GM21367 (cell line): ENCODE measurements around the gene CSTB.

ENCODE experiments used
- ATAC-seq: cut with Tn5 transposase; IDR thresholded peaks from one replicate; pipeline ENCODE4 v1.9.1; 2021; ENCODE audit not compliant: unreplicated experiment

The CSTB gene

GRCh38 chr21:43793243-43793642 is 17.1 kb upstream of the CSTB start:
- no peak for ATAC-seq

- ATAC-seq, result no peak
Measured at GRCh38 chr21:43792406-43792805, 16.3 kb upstream of the CSTB start.

- no peak for ATAC-seq
Measured at GRCh38 chr21:43790010-43790524, 14.0 kb upstream of the CSTB start.

GRCh38 chr21:43789276-43790009 is 13.3 kb upstream of the CSTB start, which contains the start of gene RRP1:
TSS of gene RRP1 (plus strand) at chr21:43789577. CDS start at chr21:43789630, 53 bp downstream.
- ATAC-seq, result peak; percentile 70

DNA sequence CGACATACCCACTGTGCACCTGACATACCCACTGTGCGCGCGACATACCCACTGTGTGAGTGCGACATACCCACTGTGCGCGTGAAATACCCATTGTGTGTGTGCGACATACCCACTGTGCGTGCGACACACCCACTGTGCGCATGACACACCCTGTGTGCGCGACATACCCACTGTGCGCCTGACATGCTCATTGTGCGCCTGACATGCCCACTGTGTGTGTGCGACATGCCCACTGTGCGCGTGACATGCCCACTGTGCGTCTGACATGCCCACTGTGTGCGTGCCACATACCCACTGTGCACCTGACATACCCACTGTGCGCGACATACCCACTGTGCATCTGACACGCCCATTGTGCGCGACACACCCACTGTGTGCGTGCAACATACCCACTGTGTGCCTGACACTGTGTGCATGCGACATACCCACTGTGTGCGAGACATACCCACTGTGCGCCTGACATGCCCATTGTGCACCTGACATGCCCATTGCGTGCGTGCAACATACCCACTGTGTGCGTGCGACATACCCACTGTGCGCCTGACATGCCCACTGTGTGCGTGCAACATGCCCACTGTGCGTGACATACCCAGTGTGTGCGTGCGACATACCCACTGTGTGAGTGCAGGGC is 10.8 kb upstream of the CSTB start:
- no peak for ATAC-seq

DNA sequence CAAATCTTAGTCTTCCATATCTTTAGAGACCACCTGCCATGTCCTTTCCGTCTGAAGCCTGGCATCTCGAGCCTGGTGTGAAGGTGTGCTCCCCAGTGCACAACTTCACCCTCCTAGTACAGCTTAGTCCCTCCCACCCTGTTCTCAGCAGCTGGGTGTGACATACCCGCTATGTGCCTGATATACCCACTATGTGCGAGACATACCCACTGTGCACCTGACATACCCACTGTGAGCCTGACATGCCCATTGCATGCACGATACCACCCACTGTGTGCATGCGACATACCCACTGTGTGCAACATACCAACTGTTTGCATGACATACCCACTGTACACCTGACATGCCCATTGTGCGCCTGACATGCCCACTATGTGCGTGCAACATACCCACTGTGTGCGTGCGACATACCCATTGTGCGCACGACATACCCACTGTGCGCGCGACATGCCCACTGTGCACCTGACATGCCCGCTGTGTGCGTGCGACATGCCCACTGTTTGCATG is 10.2 kb upstream of the CSTB start:
- ATAC-seq, result no peak

- no peak for ATAC-seq
Measured at GRCh38 chr21:43785134-43785533, 9.0 kb upstream of the CSTB start.

DNA sequence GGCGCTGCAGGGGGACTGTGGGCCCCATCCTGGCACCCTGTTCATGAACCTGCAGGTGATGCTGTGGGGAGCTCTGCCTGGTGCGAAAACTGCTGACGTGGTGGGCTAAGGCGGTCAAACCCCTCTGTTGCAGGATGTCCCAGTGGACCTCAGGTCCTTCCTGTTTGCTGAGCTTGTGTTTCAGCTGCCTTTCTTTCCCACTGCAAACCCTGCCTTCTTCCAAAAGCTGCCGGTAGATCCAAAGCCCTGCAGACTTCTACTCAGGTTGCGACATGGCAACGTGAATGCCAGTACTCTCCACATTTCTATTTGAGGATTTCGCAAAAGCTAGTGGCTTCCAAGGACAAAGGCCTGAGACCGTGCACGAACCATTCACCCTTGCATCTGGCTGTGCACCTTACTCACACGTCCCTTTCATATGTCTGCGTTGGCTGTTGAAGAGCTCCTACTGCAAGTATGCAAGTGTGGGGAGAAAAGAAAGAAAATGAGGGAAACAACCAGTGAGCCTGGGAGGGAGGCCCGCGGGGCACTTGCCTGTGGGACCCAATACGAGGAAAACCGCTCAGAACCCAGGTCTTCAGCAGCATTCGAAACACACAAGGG is 7.1 kb upstream of the CSTB start:
- no peak for ATAC-seq

GRCh38 chr21:43782431-43783097 is 6.5 kb upstream of the CSTB start:
- ATAC-seq, result no peak

DNA sequence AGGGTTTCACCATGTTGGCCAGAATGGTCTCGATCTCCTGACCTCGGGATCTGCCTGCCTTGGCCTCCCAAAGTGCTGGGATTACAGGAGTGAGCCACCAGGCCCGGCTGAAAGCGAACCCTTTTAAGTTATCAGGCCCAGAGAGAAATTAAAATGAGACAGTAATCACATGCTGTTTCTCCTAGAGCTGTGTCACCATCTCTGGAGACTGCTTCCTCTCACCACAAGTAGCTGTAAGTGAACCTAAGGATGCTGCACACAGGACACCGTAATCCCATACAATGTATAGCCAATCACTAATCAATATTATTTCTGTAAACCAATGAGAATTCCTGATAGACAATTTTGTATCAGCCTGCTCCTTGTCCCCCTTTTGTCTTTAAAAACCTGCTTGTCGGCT is 5.7 kb upstream of the CSTB start:
- no peak for ATAC-seq

DNA sequence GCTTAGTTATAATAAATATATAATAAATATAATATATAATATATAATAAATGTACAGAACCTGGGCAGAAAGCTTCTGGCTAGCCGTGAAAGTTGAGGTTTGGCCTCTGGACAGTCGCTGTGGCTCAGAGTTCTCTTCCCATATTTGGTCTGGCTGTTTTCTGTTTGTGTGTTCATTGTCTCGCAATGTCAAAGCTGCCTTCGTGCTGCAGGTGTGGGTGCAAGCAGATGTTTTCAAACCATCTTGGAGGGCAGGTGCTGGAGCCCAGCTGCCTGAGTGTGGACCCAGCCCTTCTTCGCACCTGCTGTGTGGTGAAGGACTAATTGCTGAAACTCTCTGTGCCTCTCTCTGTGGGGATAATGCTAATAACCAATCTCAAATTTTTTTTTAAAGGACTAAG is 3.6 kb upstream of the CSTB start:
- ATAC-seq, result no peak

GRCh38 chr21:43778469-43779335 is 2.6 kb upstream of the CSTB start:
- no peak for ATAC-seq

- no peak for ATAC-seq
Measured at GRCh38 chr21:43777953-43778352, 1.8 kb upstream of the CSTB start.

GRCh38 chr21:43775190-43775589 is 918 bp downstream of the CSTB start:
- ATAC-seq, result no peak

- no peak for ATAC-seq
Measured at GRCh38 chr21:43774163-43774562, 1.9 kb downstream of the CSTB start.

GRCh38 chr21:43772425-43772821 is 3.7 kb downstream of the CSTB start:
- ATAC-seq, result no peak

DNA sequence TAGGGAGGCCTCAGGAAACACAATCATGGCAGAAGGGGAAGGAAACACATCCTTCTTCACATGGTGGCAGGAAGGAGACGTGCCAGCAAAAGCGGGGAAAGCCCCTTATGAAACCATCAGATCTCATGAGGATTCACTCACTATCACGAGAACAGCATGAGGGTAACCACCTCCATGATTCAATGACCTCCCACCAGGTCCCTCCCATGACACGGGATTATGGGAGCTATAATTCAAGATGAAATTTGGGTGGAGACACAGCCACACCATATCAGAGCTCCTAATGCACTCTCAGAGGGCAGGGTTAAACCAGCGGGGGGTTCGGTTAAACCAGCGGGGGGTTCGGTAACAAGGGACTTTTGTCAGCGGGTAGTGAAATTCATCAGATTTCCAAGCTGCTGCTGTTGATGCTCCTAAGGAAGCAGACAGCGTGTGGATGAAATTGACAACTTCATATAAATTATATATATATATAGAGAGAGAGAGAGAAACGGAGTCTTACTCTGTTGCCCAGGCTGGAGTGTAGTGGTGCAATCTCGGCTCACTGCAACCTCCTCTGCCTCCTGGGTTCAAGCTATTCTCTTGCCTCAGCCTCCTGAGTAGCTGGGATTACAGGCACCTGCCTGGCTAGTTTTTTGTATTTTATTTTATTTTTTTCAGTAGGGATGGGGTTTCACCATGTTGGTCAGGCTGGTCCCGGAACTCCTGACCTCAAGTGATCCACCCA is 4.2 kb downstream of the CSTB start:
- no peak for ATAC-seq

- no peak for ATAC-seq
Measured at GRCh38 chr21:43771199-43771675, 4.9 kb downstream of the CSTB start.

DNA sequence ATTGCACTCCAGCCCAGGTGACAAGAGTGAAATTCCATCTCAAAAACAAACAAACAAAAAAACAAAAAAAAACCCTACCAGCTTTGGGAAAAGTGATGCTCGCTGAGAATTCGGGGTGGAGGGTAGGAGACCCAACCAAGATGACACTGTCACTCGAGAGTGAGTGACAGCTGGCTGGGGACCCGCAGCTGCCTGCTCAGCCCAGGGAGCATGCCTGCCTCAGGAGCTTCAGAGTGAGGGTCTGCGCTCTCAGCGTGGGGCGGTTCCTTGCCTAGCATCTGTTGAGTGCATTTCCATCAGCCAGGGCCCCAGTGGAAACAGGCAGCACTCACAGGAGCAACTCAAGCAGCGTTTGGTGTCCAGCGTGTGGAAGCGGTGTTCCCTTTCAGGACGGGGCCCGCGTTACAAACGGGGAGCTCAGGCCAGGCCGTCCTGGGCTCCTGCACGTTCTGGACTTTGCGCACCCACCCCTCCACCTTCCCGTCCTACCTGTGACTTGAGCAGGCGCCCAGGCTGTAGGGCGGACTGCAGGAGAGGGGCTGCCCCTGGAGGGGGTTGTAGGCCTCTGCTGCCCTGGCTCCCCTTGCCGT is 5.9 kb downstream of the CSTB start:
- ATAC-seq, result no peak
